Erythroblast (primary cell): ENCODE measurements around the gene TTC21B.

Experiments used
- GATA1 ChIP-seq: IDR thresholded peaks from 2 replicates; pipeline ENCODE4 v1.6.1; 2011; ENCODE audit warnings: low read depth, mild to moderate bottlenecking, control low read depth, low read length, moderate library complexity
- POLR2A ChIP-seq: IDR thresholded peaks from 2 replicates; pipeline ENCODE4 v1.6.1; 2011; ENCODE audit warnings: mild to moderate bottlenecking, low read length

GRCh38 chr2:165909466-165909865 lies 44.1 kb downstream of the TTC21B start:
- TF ChIP-seq POLR2A (no peak), GATA1 (no peak)
